Testis (tissue), 3 donors: Measurements from ENCODE around the gene NFATC2. TPM values are rescaled to one million over a fixed set of nuclear protein-coding genes. Genes with fewer than 3 reads are reported as not detected.

ENCODE experiments used
- DNase-seq: peaks from one replicate; pipeline ENCODE4 v3.0.0-alpha.2; 2019
- H3K27ac ChIP-seq, 2 donors: fragments of 200-600 bp; sonication (generic); one replicate each; pipeline ENCODE4 v1.5.1; 2019
- H3K27me3 ChIP-seq: fragments of 200-600 bp; sonication (generic); one replicate; pipeline ENCODE4 v1.5.1; 2019
- H3K36me3 ChIP-seq: fragments of 200-600 bp; sonication (generic); one replicate; pipeline ENCODE4 v1.5.1; 2017; ENCODE audit warnings: low read depth; ENCODE audit errors: missing control alignments
- H3K4me1 ChIP-seq: fragments of 200-600 bp; sonication (generic); one replicate; pipeline ENCODE4 v1.5.1; 2019
- H3K4me3 ChIP-seq, 2 donors: fragments of 200-600 bp; sonication (generic); one replicate each; pipeline ENCODE4 v1.5.1; 2017 to 2019
- H3K9me3 ChIP-seq: fragments of 200-600 bp; sonication (generic); one replicate; pipeline ENCODE4 v1.5.1; 2017
- CTCF ChIP-seq, 3 experiments: fragments of 450-650 bp in 2 of 3; fragments of 200-600 bp in 1 of 3; sonication (generic) in 1 of 3; IDR thresholded peaks; one replicate each; pipeline ENCODE4 v1.5.1; 2016 to 2019; ENCODE audit warnings: antibody characterized with exemption in 3 of 3, mild to moderate bottlenecking in 2 of 3, moderate library complexity in 1 of 3
- POLR2A ChIP-seq: fragments of 450-650 bp; IDR thresholded peaks from one replicate; pipeline ENCODE4 v1.6.1; 2017; ENCODE audit warnings: antibody characterized with exemption, mild to moderate bottlenecking, moderate library complexity
- WGBS, 2 donors: methylation state at CpG; one replicate each; pipeline ENCODE4 v1.1.5; 2018; 5-methylcytosine and 5-hydroxymethylcytosine counted together
- intact Hi-C: fragments of 100-400 bp; cut with DNase I; formaldehyde crosslinking; loops from one replicate; pipeline ENCODE4 v1.15.1; 2023; ENCODE audit warnings: low total_unique reads
- polyA plus RNA-seq: library from polyadenylated mRNA; stranded (reverse); fragments of 350-450 nt; fragmentation: Illumina TruSeq; extraction: RNeasy Lipid Tissue Mini Kit (QIAGEN cat#74804); gene quantifications from one replicate; pipeline ENCODE4 v1.2.3, GENCODE V29; 2014; ENCODE audit warnings: low read depth, low replicate concordance; ENCODE audit not compliant: insufficient read depth
- total RNA-seq, 2 donors: library from RNA; depleted of rRNA; stranded (reverse); fragments of >200 nt; gene quantifications; one replicate each; pipeline ENCODE4 v1.2.3, GENCODE V29; 2016

The NFATC2 gene
- total and polyA plus RNA-seq, 3 donors from 2014 or later: 5.4 to 7.5 (median 6.5) TPM

DNA sequence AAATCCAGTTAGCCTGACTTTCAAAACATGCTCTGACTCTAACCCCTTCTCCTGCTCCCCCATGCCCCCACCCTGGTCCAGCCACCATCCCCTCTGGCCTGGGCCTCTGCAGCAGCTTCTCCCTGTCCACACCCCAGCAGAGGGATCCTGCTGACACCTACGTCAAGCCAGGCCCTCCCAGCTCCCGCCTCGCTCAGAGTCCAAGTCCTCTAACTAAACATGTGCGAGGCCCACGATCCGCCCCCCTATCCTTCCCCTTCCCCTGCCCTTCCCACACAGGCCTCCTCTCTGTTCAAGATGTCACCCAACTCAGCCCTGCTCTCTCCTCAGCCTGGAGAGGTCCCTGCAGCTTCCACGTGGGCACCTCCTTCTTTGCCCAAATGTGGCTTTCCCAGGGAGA lies 33.7 kb downstream of the NFATC2 start:
- 91 to 94% methylated on average over 7 of the region's 7 CpGs for WGBS, 2 donors
- TF ChIP-seq POLR2A: no peak
- TF ChIP-seq CTCF (IDR thresholded peaks at IDR 0.05): no peak
- Histone ChIP-seq H3K9me3 (no peaks in the 10 kb centered on the region), H3K27me3 (no peaks in the 10 kb centered on the region), H3K27ac (no peak overlapping the region), H3K36me3 (no peaks in the 10 kb centered on the region), H3K4me3 (no peak overlapping the region), H3K4me1 (no peaks in the 10 kb centered on the region)
- intact Hi-C loops: no loop called here
- DNase-seq: no peak

- Histone ChIP-seq H3K4me1 (no peaks in the 10 kb centered on the region), H3K27ac (no peak overlapping the region), H3K9me3 (no peaks in the 10 kb centered on the region), H3K36me3 (no peaks in the 10 kb centered on the region), H3K4me3 (no peak overlapping the region), H3K27me3 (no peaks in the 10 kb centered on the region)
- no peak for DNase-seq
- TF ChIP-seq POLR2A (no peak), CTCF (IDR thresholded peaks at IDR 0.05) (no peak)
- WGBS, 2 donors: 94% methylated on average over 17 of the region's 17 CpGs
- intact Hi-C loops: no loop called here
These were observed 34.4 kb downstream of the NFATC2 start for GRCh38 chr20:51508158-51508557.

- DNase-seq: no peak
- TF ChIP-seq POLR2A (no peak), CTCF (IDR thresholded peaks at IDR 0.05) (no peak)
- H3K36me3 ChIP-seq: no peaks in the 10 kb centered on the region
- 62 to 67% methylated on average over 18 to 19 of the region's 19 CpGs for WGBS, 2 donors
- no peak overlapping the region for H3K4me3 ChIP-seq
- no peak overlapping the region for H3K27ac ChIP-seq
- no peaks in the 10 kb centered on the region for H3K27me3 ChIP-seq
- intact Hi-C loops: no loop called here
- no peaks in the 10 kb centered on the region for H3K9me3 ChIP-seq
- H3K4me1 ChIP-seq: no peaks in the 10 kb centered on the region
These were observed 35.1 kb downstream of the NFATC2 start for GRCh38 chr20:51507216-51508036.

DNA sequence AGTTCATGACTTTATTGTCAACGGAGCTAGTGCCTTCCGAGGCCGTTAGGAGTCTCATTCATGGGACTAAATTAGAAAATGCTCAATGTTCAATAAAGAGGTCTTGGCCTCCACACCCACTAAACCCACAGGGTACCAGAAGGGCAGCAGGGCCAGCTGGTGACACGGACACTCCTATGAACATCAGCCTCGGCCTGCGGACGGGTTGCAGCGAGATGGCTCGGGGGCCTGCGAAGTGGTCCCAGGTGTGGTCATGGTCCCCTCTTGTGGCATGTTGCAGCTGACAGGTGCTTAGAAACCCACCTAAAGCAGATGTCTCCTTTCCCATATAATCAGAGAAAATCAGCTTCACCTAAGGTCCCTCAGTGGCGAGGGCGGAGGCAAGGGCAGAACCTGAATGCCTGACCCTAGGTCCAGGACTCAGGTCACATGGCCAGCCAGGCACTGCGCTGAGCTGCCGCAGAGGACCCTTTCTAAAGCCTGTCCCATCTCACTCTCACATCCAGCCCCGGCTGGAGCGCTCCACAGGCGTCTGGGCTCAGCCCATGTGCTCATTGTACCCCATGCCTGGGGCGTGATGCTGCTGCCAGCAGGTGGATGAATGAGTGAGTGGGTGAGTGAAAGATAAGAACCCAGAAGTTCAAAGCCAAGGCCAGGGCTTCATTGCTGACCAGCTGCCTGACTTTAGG lies 35.8 kb downstream of the NFATC2 start:
- Histone ChIP-seq H3K36me3 (no peaks in the 10 kb centered on the region), H3K9me3 (no peaks in the 10 kb centered on the region), H3K4me3 (no peak overlapping the region), H3K27me3 (no peaks in the 10 kb centered on the region), H3K27ac (no peak overlapping the region), H3K4me1 (no peaks in the 10 kb centered on the region)
- DNase-seq: no peak
- TF ChIP-seq CTCF (IDR thresholded peaks at IDR 0.05) (no peak), POLR2A (no peak)
- intact Hi-C loops: no loop called here
- 86 to 91% methylated on average over 12 to 18 of the region's 18 CpGs for WGBS, 2 donors
